BLaER1 (cell line): ENCODE measurements around the gene CSNK1D.

ENCODE experiments used
- H3K27ac ChIP-seq: shearing (Covaris generic); formaldehyde crosslinking; 2 replicates; pipeline ENCODE4 v1.8.1; 2022
- H3K27me3 ChIP-seq: shearing (Covaris generic); formaldehyde crosslinking; 2 replicates; pipeline ENCODE4 v1.8.1; 2022
- H3K36me3 ChIP-seq: shearing (Covaris generic); formaldehyde crosslinking; 2 replicates; pipeline ENCODE4 v1.8.1; 2022
- H3K4me1 ChIP-seq: shearing (Covaris generic); formaldehyde crosslinking; 2 replicates; pipeline ENCODE4 v1.8.1; 2022
- H3K4me2 ChIP-seq: shearing (Covaris generic); formaldehyde crosslinking; 2 replicates; pipeline ENCODE4 v1.8.1; 2022
- H3K4me3 ChIP-seq: shearing (Covaris generic); formaldehyde crosslinking; 2 replicates; pipeline ENCODE4 v1.8.1; 2022
- H3K9ac ChIP-seq: shearing (Covaris generic); formaldehyde crosslinking; 2 replicates; pipeline ENCODE4 v1.8.1; 2022
- H3K9me3 ChIP-seq: shearing (Covaris generic); formaldehyde crosslinking; 2 replicates; pipeline ENCODE4 v1.8.1; 2022
- H4K20me1 ChIP-seq: shearing (Covaris generic); formaldehyde crosslinking; 2 replicates; pipeline ENCODE4 v1.8.1; 2022
- Cebpa-rat ChIP-seq: shearing (Covaris generic); IDR thresholded peaks from 2 replicates; pipeline ENCODE4 v1.8.1; 2022

The CSNK1D gene

GRCh38 chr17:82275326-82275725 lies 1.8 kb upstream of the CSNK1D start:
- H3K9me3 ChIP-seq = no peaks in the 10 kb centered on the region
- H3K4me1 ChIP-seq = peaks cover 51% of the 10 kb centered on the region
- H3K36me3 ChIP-seq = peaks cover 20% of the 10 kb centered on the region
- H3K4me2 ChIP-seq = no peak overlapping the region
- H3K27me3 ChIP-seq = no peaks in the 10 kb centered on the region
- no peak overlapping the region for H3K4me3 ChIP-seq
- no peak for TF ChIP-seq Cebpa-rat
- H4K20me1 ChIP-seq = peaks cover 24% of the 10 kb centered on the region
- H3K9ac ChIP-seq = 0 out of 2 replicates have a peak overlapping the region, but pooled peaks have one; percentile 91
- no peak overlapping the region for H3K27ac ChIP-seq

GRCh38 chr17:82274134-82275020 lies 877 bp upstream of the CSNK1D start:
- Histone ChIP-seq H3K9me3 (no peaks in the 10 kb centered on the region), H3K4me2 (peak overlapping the region; percentile 96), H3K36me3 (peaks cover 30% of the 10 kb centered on the region), H3K4me1 (peaks cover 58% of the 10 kb centered on the region), H3K4me3 (peak overlapping the region; percentile 75), H3K27ac (peak overlapping the region; percentile 98; the same call in 1 of the 2 replicates), H3K9ac (peak overlapping the region; percentile 91), H3K27me3 (no peaks in the 10 kb centered on the region), H4K20me1 (peaks cover 33% of the 10 kb centered on the region)
- no peak for TF ChIP-seq Cebpa-rat

- H3K36me3 ChIP-seq = peaks cover 46% of the 10 kb centered on the region
- no peaks in the 10 kb centered on the region for H3K9me3 ChIP-seq
- H3K4me3 ChIP-seq = peak overlapping the region; percentile 75
- no peaks in the 10 kb centered on the region for H3K27me3 ChIP-seq
- peaks cover 64% of the 10 kb centered on the region for H3K4me1 ChIP-seq
- H3K9ac ChIP-seq = peak overlapping the region; percentile 91
- peaks cover 50% of the 10 kb centered on the region for H4K20me1 ChIP-seq
- peak overlapping the region; percentile 95 for H3K4me2 ChIP-seq
- no peak for TF ChIP-seq Cebpa-rat
- peak overlapping the region; percentile 98 for H3K27ac ChIP-seq
Measured at GRCh38 chr17:82272495-82273326, 789 bp downstream of the CSNK1D start.

- Histone ChIP-seq H3K9me3 (no peaks in the 10 kb centered on the region), H3K4me2 (peak overlapping the region; percentile 95), H3K9ac (peak overlapping the region; percentile 88), H3K27me3 (no peaks in the 10 kb centered on the region), H3K4me1 (peaks cover 66% of the 10 kb centered on the region), H3K36me3 (peaks cover 59% of the 10 kb centered on the region), H3K27ac (no peak overlapping the region), H3K4me3 (no peak overlapping the region), H4K20me1 (peaks cover 63% of the 10 kb centered on the region)
- TF ChIP-seq Cebpa-rat = no peak
Measured at GRCh38 chr17:82271401-82271800, 2.1 kb downstream of the CSNK1D start.

- H3K9me3 ChIP-seq = no peaks in the 10 kb centered on the region
- peaks cover 67% of the 10 kb centered on the region for H3K36me3 ChIP-seq
- H3K4me1 ChIP-seq = peaks cover 66% of the 10 kb centered on the region
- no peak overlapping the region for H3K27ac ChIP-seq
- 0 out of 2 replicates have a peak overlapping the region, but pooled peaks have one; percentile 27 for H3K9ac ChIP-seq
- TF ChIP-seq Cebpa-rat = no peak
- no peaks in the 10 kb centered on the region for H3K27me3 ChIP-seq
- H3K4me2 ChIP-seq = peak overlapping the region; percentile 8
- peaks cover 70% of the 10 kb centered on the region for H4K20me1 ChIP-seq
- H3K4me3 ChIP-seq = no peak overlapping the region
Measured at GRCh38 chr17:82270651-82271050, 2.8 kb downstream of the CSNK1D start.

GRCh38 chr17:82269882-82270500 lies 3.5 kb downstream of the CSNK1D start:
- no peaks in the 10 kb centered on the region for H3K27me3 ChIP-seq
- no peak overlapping the region for H3K4me3 ChIP-seq
- H3K4me2 ChIP-seq = peak overlapping the region; percentile 8
- no peak overlapping the region for H3K27ac ChIP-seq
- H3K9me3 ChIP-seq = no peaks in the 10 kb centered on the region
- peaks cover 73% of the 10 kb centered on the region for H3K36me3 ChIP-seq
- peak overlapping the region; percentile 41; the same call in 1 of the 2 replicates for H3K9ac ChIP-seq
- H4K20me1 ChIP-seq = peaks cover 77% of the 10 kb centered on the region
- H3K4me1 ChIP-seq = peaks cover 63% of the 10 kb centered on the region
- no peak for TF ChIP-seq Cebpa-rat

- H3K4me3 ChIP-seq = no peak overlapping the region
- H3K27ac ChIP-seq = no peak overlapping the region
- H3K9me3 ChIP-seq = no peaks in the 10 kb centered on the region
- H3K4me2 ChIP-seq = peak overlapping the region; percentile 8
- H3K36me3 ChIP-seq = peaks cover 80% of the 10 kb centered on the region
- peaks cover 84% of the 10 kb centered on the region for H4K20me1 ChIP-seq
- no peak for TF ChIP-seq Cebpa-rat
- H3K27me3 ChIP-seq = no peaks in the 10 kb centered on the region
- peak overlapping the region; percentile 41; the same call in 1 of the 2 replicates for H3K9ac ChIP-seq
- H3K4me1 ChIP-seq = peaks cover 56% of the 10 kb centered on the region
Measured at GRCh38 chr17:82269138-82269881, 4.2 kb downstream of the CSNK1D start.

- no peak overlapping the region for H3K27ac ChIP-seq
- H3K36me3 ChIP-seq = peaks cover 96% of the 10 kb centered on the region
- no peak overlapping the region for H3K4me3 ChIP-seq
- peaks cover 99% of the 10 kb centered on the region for H4K20me1 ChIP-seq
- H3K9ac ChIP-seq = no peak overlapping the region
- H3K9me3 ChIP-seq = 0 out of 2 replicates have a peak, but pooled peaks cover 6% of the 10 kb centered on the region
- H3K4me2 ChIP-seq = no peak overlapping the region
- H3K27me3 ChIP-seq = no peaks in the 10 kb centered on the region
- peaks cover 49% of the 10 kb centered on the region for H3K4me1 ChIP-seq
- no peak for TF ChIP-seq Cebpa-rat
Measured at GRCh38 chr17:82267575-82268379, 5.7 kb downstream of the CSNK1D start.
